ENCODE measurements around the gene SEC22C. TPM values are rescaled to one million over a fixed set of nuclear protein-coding genes. Genes with fewer than 3 reads are reported as not detected.

Gene SEC22C
- total and polyA plus RNA-seq, 2 of the 13 experiments (the other 11 are each of a cell fraction or from before 2014, with no cell fraction given) = 20.0 to 40.0 TPM

DNA sequence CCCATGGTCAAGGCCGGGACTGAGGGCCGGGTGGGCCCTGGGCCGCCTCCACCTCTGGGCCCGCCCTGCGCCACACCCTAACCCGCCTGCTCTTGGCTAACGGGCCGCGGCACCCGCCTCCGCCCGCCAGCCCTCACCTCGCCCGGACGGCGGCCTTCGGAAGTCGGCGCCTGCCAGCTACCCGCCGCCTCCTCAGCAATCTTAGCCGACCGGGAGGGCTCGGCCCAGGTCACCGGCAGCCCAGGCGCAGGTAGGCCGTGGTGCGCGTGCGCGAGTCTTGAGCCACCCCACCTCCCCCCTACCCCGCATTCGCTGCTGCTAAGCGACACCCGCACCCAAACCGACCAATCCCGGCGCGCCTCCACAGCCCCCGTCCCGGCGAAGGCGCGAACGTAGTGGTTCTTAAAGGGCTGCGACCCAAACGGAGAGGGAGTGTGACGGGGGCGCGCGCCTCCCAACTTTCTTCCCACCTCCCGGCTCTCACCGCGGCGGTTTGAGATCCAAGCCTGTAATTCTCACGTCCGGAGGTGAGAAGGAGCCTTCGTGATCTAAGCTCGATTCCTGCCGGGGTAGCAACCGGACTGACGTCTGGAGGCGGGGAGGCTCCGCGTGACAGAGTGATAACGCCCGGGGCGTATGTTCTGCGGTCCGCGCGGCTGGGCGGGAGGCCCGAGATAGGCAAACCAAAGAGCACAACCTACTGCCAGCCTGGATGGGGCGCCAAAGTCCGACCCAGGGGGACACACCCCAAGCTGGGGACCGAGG, at the start of gene SEC22C (continued):
- TF ChIP-seq, protein P1, sequence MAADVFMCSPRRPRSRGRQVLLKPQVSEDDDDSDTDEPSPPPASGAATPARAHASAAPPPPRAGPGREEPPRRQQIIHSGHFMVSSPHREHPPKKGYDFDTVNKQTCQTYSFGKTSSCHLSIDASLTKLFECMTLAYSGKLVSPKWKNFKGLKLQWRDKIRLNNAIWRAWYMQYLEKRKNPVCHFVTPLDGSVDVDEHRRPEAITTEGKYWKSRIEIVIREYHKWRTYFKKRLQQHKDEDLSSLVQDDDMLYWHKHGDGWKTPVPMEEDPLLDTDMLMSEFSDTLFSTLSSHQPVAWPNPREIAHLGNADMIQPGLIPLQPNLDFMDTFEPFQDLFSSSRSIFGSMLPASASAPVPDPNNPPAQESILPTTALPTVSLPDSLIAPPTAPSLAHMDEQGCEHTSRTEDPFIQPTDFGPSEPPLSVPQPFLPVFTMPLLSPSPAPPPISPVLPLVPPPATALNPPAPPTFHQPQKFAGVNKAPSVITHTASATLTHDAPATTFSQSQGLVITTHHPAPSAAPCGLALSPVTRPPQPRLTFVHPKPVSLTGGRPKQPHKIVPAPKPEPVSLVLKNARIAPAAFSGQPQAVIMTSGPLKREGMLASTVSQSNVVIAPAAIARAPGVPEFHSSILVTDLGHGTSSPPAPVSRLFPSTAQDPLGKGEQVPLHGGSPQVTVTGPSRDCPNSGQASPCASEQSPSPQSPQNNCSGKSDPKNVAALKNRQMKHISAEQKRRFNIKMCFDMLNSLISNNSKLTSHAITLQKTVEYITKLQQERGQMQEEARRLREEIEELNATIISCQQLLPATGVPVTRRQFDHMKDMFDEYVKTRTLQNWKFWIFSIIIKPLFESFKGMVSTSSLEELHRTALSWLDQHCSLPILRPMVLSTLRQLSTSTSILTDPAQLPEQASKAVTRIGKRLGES (CRISPR knock-in tag; IDR thresholded peaks at IDR 0.05; ENCODE audit: borderline replicate concordance) = no peak
- TF ChIP-seq JUND (CRISPR knock-in tag; IDR thresholded peaks at IDR 0.05) (no peak), ZNF891 (CRISPR knock-in tag; IDR thresholded peaks at IDR 0.05) (peak; percentile 60), HES4 (CRISPR knock-in tag; IDR thresholded peaks at IDR 0.05; ENCODE audit: borderline replicate concordance) (no peak; the same call in 1 of the 2 replicates), THAP11 (CRISPR knock-in tag; IDR thresholded peaks at IDR 0.05) (peak; percentile 56), SKI (IDR thresholded peaks at IDR 0.05; ENCODE audit: partially characterized antibody) (peak; percentile 7), MLLT10 (CRISPR knock-in tag; IDR thresholded peaks at IDR 0.05) (no peak), ZNF841 (CRISPR knock-in tag; IDR thresholded peaks at IDR 0.05; ENCODE audit: borderline replicate concordance) (no peak), SOX13 (IDR thresholded peaks at IDR 0.05) (no peak), SOX13 (CRISPR knock-in tag; conservative IDR thresholded peaks at IDR 0.05 in 1 of 2, IDR thresholded peaks at IDR 0.05 in 1 of 2) (no peak), SMC3 (IDR thresholded peaks at IDR 0.05; ENCODE audit: low read length) (no peak), PCBP1 (IDR thresholded peaks at IDR 0.05; ENCODE audit: borderline replicate concordance, low read depth, low read length) (0 out of 2 replicates have a peak, but pooled peaks have one; percentile 55), NONO (IDR thresholded peaks at IDR 0.05) (no peak), NONO (CRISPR knock-in tag; conservative IDR thresholded peaks at IDR 0.05) (0 out of 2 replicates have a peak, but pooled peaks have one; percentile 34), CAMTA2 (CRISPR knock-in tag; IDR thresholded peaks at IDR 0.05; ENCODE audit: borderline replicate concordance) (no peak)
- TF ChIP-seq, protein P2, sequence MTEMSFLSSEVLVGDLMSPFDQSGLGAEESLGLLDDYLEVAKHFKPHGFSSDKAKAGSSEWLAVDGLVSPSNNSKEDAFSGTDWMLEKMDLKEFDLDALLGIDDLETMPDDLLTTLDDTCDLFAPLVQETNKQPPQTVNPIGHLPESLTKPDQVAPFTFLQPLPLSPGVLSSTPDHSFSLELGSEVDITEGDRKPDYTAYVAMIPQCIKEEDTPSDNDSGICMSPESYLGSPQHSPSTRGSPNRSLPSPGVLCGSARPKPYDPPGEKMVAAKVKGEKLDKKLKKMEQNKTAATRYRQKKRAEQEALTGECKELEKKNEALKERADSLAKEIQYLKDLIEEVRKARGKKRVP (CRISPR knock-in tag; IDR thresholded peaks at IDR 0.05) = peak in 1 of 2 experiments; percentile 35; a peak in 1 of 4 replicates
- TF ChIP-seq, protein P3, sequence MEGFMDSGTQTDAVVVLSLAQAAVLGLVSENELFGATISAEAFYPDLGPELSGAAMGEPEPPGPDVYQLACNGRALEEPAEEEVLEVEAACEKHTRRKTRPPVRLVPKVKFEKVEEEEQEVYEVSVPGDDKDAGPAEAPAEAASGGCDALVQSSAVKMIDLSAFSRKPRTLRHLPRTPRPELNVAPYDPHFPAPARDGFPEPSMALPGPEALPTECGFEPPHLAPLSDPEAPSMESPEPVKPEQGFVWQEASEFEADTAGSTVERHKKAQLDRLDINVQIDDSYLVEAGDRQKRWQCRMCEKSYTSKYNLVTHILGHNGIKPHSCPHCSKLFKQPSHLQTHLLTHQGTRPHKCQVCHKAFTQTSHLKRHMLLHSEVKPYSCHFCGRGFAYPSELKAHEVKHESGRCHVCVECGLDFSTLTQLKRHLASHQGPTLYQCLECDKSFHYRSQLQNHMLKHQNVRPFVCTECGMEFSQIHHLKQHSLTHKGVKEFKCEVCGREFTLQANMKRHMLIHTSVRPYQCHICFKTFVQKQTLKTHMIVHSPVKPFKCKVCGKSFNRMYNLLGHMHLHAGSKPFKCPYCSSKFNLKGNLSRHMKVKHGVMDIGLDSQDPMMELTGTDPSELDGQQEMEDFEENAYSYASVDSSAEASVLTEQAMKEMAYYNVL (CRISPR knock-in tag; IDR thresholded peaks at IDR 0.05; ENCODE audit: borderline replicate concordance) = no peak; the same call in 1 of the 2 replicates
- TF ChIP-seq, protein P4, sequence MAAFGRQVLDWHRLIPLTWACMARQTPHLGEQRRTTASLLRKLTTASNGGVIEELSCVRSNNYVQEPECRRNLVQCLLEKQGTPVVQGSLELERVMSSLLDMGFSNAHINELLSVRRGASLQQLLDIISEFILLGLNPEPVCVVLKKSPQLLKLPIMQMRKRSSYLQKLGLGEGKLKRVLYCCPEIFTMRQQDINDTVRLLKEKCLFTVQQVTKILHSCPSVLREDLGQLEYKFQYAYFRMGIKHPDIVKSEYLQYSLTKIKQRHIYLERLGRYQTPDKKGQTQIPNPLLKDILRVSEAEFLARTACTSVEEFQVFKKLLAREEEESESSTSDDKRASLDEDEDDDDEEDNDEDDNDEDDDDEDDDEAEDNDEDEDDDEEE (CRISPR knock-in tag; IDR thresholded peaks at IDR 0.05) = no peak
- TF ChIP-seq, protein P5, sequence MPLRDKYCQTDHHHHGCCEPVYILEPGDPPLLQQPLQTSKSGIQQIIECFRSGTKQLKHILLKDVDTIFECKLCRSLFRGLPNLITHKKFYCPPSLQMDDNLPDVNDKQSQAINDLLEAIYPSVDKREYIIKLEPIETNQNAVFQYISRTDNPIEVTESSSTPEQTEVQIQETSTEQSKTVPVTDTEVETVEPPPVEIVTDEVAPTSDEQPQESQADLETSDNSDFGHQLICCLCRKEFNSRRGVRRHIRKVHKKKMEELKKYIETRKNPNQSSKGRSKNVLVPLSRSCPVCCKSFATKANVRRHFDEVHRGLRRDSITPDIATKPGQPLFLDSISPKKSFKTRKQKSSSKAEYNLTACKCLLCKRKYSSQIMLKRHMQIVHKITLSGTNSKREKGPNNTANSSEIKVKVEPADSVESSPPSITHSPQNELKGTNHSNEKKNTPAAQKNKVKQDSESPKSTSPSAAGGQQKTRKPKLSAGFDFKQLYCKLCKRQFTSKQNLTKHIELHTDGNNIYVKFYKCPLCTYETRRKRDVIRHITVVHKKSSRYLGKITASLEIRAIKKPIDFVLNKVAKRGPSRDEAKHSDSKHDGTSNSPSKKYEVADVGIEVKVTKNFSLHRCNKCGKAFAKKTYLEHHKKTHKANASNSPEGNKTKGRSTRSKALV (CRISPR knock-in tag; IDR thresholded peaks at IDR 0.05) = no peak

Data from HepG2 (cell line).